HG02623 (cell line): Measurements from ENCODE around the gene EPS15.
"Not testable (repeated sequence)": the region's sequence is repeated elsewhere in the genome, so short reads cannot be mapped to it uniquely, and the experiment has no call there.

ENCODE experiments used
- ATAC-seq: cut with Tn5 transposase; IDR thresholded peaks from one replicate; pipeline ENCODE4 v1.9.1; 2021; ENCODE audit warnings: moderate library complexity; ENCODE audit not compliant: unreplicated experiment

The EPS15 gene

GRCh38 chr1:51392241-51392640 is 126.8 kb downstream of the EPS15 start:
- no peak for ATAC-seq

DNA sequence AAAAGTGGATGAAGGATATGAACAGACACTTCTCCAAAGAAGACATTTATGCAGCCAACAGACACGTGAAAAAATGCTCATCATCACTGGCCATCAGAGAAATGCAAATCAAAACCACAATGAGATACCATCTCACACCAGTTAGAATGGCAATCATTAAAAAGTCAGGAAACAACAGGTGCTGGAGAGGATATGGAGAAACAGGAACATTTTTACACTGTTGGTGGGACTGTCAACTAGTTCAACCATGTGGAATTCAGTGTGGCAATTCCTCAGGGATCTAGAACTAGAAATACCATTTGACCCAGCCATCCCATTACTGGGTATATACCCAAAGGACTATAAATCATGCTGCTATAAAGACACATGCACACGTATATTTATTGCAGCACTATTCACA is 128.4 kb downstream of the EPS15 start:
- not testable (repeated sequence) for ATAC-seq

GRCh38 chr1:51387288-51387687 is 131.8 kb downstream of the EPS15 start:
- not testable (repeated sequence) for ATAC-seq

DNA sequence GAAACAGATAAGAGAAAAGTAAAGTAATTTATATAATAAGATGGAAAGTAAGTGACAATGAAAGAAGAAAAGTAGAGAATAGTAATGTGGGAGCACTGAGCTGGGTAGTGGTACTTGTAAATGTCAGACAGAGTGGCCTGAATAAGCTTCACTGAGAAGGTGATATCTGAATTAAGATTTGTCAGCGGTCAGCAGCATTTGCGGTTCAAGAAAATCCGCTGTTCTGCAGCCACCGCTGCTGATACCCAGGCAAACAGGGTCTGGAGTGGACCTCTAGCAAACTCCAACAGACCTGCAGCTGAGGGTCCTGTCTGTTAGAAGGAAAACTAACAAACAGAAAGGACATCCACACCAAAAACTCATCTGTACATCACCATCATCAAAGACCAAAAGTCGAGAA is 132.8 kb downstream of the EPS15 start:
- not testable (repeated sequence) for ATAC-seq

- ATAC-seq: no peak
These were observed 133.3 kb downstream of the EPS15 start for GRCh38 chr1:51385776-51386175.

- ATAC-seq: no peak
These were observed 137.1 kb downstream of the EPS15 start for GRCh38 chr1:51381964-51382363.

GRCh38 chr1:51380936-51381335 is 138.1 kb downstream of the EPS15 start:
- ATAC-seq: no peak

- ATAC-seq: no peak
These were observed 140.2 kb downstream of the EPS15 start for GRCh38 chr1:51378871-51379270.

GRCh38 chr1:51373898-51374297 is 145.2 kb downstream of the EPS15 start:
- no peak for ATAC-seq

DNA sequence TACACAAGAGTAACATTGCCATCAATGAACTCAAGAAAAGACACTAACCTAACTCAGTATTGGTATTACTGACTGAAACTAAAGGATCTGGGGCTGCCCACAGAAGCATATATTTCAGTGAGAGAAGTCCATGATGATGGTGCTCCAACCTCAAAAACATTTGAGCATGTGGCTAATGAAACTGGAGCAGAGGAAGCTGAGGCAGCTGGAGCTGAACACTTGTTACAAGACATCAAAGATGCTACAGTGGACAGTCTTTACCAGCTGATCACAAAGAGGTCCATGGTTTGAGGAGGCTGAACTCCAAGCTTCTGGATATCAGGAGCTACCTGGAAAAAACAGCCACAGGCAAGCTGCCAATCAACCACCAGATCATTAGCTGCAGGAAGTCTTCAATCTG is 146.5 kb downstream of the EPS15 start:
- no peak for ATAC-seq

- ATAC-seq: no peak
These were observed 149.9 kb downstream of the EPS15 start for GRCh38 chr1:51369171-51369570.

GRCh38 chr1:51365774-51366173 is 153.3 kb downstream of the EPS15 start:
- no peak for ATAC-seq

DNA sequence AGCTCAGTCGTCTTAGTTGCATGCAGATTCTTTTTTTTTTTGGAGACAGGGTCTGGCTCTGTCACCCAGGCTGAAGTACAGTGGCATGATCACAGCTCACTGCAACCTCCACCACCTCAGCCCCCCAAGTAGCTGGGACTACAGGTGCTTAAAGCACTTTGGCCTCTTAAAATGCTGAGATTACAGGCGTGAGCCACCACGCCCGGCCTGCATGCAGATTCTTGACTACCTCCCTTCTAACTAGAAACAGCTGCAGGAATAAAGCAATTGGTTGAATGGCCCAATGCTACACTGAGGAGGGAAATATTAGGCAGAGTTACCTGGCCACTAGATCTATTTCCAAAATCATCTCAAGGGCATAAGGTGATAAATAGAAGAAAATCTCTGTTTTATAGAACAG is 159.2 kb downstream of the EPS15 start:
- ATAC-seq: no peak

DNA sequence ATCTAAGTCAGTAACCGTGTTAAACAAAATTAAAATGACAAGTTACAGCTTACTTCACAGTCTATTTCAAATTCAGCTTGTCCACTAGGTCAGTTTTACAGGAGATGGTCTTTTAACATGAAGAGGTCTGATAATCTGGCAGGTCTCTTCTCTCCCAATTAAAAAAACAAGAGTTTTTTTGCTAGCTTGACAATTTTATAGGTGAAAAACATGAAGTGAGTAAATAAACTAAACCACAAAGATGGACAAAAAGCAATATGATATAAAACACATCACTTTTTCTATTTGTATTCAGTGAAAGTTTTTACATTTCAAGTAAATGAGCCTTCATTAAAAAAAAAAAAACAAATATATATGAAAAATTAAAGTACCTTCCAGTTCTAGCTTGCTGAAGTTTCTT is 163.7 kb downstream of the EPS15 start:
- ATAC-seq: no peak

- ATAC-seq: no peak
These were observed 164.7 kb downstream of the EPS15 start for GRCh38 chr1:51354416-51354815.

DNA sequence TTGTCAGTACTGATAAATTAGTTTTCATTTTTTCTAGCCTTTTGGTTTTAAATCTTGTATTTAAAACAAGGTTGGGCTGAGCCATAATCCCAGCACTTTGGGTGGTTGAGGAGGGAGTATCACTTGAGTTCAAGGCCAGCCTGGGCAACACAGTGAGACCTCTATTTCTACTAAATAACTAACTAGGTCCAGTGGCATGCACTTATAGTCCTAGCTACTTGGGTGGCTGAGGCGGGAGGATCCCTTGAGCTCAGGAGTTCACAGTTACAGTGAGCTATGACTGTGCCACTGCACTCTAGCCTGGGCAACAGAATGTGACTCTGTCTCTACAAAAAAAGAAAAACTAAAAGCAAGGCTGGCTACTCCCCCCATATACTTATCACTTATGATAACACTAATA is 167.2 kb downstream of the EPS15 start:
- ATAC-seq: no peak

DNA sequence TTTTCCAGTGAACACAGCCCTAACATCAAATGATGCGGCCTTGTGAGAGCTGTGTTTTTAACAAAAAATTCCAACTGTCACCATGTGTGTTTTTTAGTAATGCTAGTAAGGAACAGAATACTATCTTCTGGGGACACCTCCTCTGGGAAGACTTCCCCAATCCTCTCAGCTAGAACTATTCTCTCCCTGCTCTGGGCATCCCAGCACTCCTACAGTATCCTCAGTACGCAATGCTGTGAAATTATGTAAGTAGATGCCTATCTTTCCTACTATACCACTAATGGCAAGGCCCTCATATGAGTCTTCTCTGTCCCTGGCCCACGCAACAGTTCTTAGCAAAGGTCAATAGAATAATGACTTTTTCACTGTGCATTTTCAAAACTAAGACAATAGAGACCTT is 169.2 kb downstream of the EPS15 start:
- ATAC-seq: no peak

- ATAC-seq: no peak
These were observed 170.9 kb downstream of the EPS15 start for GRCh38 chr1:51348147-51348527.

DNA sequence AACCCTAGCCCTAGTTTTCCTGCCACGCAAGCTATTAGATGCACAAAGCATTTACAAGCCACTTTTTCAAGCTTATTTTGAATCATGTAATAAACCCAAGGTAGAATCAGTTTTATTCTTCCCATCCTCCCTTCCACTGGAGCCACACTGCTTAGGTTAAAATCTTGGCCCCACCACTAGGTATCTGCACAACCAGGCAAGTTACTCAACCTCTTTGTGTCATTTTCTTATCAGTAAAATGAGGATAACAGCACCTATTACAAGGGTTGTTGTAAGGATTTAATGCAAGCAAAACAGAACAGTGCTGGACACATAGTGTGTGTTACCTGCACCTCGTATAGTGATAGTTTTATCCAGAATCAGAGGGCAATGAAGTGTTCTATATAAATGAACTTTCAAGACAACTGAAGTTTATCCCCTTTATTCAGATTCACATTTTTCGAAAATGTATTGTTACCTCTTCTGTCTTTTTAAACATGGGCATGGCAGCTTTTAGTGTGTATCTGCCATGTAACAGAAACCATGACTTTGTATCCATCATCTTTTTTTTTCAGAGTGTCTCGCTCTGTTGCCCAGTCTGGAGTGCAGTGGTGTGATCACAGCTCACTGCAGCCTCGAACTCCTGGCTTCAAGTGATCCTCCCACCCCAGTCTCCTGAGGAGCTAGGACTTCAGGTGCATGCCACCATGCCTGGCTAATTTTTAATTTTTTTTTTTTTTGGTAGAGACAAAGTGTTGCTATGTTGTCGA is 171.5 kb downstream of the EPS15 start:
- no peak for ATAC-seq

- ATAC-seq: no peak
These were observed 172.8 kb downstream of the EPS15 start for GRCh38 chr1:51346086-51346942.

DNA sequence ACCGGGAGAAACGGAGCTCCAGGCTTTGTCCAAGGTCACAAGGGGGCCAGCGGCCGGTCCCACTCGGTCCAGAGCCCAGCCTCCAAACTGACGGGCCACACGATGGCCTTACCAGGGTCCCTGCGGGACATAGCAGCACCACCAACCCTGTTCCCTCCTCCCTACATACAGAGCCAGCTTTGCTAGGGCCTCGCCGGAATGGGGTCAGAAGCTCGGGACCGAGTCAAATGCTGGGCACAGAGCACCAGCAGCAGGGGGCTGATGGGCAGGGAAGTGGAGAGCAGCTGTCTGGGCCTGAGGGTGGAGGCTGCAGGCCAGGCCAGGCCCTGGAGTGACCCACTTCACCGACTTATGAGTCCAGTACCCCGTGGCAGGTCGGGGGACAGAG is 173.8 kb downstream of the EPS15 start:
- no peak for ATAC-seq

GRCh38 chr1:51344602-51345299 is 174.3 kb downstream of the EPS15 start:
- ATAC-seq: no peak
